Tongue (tissue), 2 donors: ENCODE measurements around the gene LRFN2. TPM values are rescaled to one million over a fixed set of nuclear protein-coding genes. Genes with fewer than 3 reads are reported as not detected.

ENCODE experiments used
- DNase-seq: peaks from one replicate; pipeline ENCODE4 v3.0.0-alpha.2; 2015
- total RNA-seq: library from RNA; depleted of rRNA; stranded (reverse); fragments of >200 nt; gene quantifications from one replicate; pipeline ENCODE4 v1.2.3, GENCODE V29; 2014

The LRFN2 gene
- total RNA-seq, 1 donor from 2014 or later: 0.72 TPM

- no peak for DNase-seq
These were observed 74.8 kb downstream of the LRFN2 start for GRCh38 chr6:40512340-40512739.

GRCh38 chr6:40511884-40512283 is 75.3 kb downstream of the LRFN2 start:
- DNase-seq: no peak

GRCh38 chr6:40510442-40510841 is 76.7 kb downstream of the LRFN2 start:
- DNase-seq: no peak

GRCh38 chr6:40509716-40510260 is 77.4 kb downstream of the LRFN2 start:
- DNase-seq: no peak

- no peak for DNase-seq
These were observed 78.1 kb downstream of the LRFN2 start for GRCh38 chr6:40509086-40509485.

GRCh38 chr6:40506954-40507353 is 80.2 kb downstream of the LRFN2 start:
- DNase-seq: no peak

- no peak for DNase-seq
These were observed 81.9 kb downstream of the LRFN2 start for GRCh38 chr6:40505191-40505810.

- DNase-seq: no peak
These were observed 82.9 kb downstream of the LRFN2 start for GRCh38 chr6:40504274-40504673.

- DNase-seq: no peak
These were observed 86.9 kb downstream of the LRFN2 start for GRCh38 chr6:40500227-40500626.

GRCh38 chr6:40499215-40499614 is 87.9 kb downstream of the LRFN2 start:
- DNase-seq: peak; percentile 72

GRCh38 chr6:40498148-40498547 is 89.0 kb downstream of the LRFN2 start:
- DNase-seq: no peak

GRCh38 chr6:40492187-40492586 is 95.0 kb downstream of the LRFN2 start:
- DNase-seq: peak; percentile 77

- no peak for DNase-seq
These were observed 96.7 kb downstream of the LRFN2 start for GRCh38 chr6:40490508-40490907.

- no peak for DNase-seq
These were observed 97.4 kb downstream of the LRFN2 start for GRCh38 chr6:40489798-40490197.

GRCh38 chr6:40486576-40486975 is 100.6 kb downstream of the LRFN2 start:
- DNase-seq: no peak

GRCh38 chr6:40485795-40486194 is 101.4 kb downstream of the LRFN2 start:
- no peak for DNase-seq

GRCh38 chr6:40485300-40485699 is 101.9 kb downstream of the LRFN2 start:
- DNase-seq: no peak

- DNase-seq: no peak
These were observed 103.1 kb downstream of the LRFN2 start for GRCh38 chr6:40484066-40484465.

- peak; percentile 31 for DNase-seq
These were observed 104.6 kb downstream of the LRFN2 start for GRCh38 chr6:40482532-40482931.

- no peak for DNase-seq
These were observed 106.5 kb downstream of the LRFN2 start for GRCh38 chr6:40480678-40481077.

- no peak for DNase-seq
These were observed 107.5 kb downstream of the LRFN2 start for GRCh38 chr6:40479706-40480105.

- DNase-seq: peak; percentile 62
These were observed 109.7 kb downstream of the LRFN2 start for GRCh38 chr6:40477246-40478126.

GRCh38 chr6:40476673-40477072 is 110.5 kb downstream of the LRFN2 start:
- DNase-seq: no peak

GRCh38 chr6:40474937-40475336 is 112.2 kb downstream of the LRFN2 start:
- no peak for DNase-seq
